ENCODE data around the gene RAI14. TPM values are rescaled to one million over a fixed set of nuclear protein-coding genes. Genes with fewer than 3 reads are reported as not detected.

RAI14 gene
- total RNA-seq, 1 experiment from 2014 or later, result 133 TPM

GRCh38 chr5:34620185-34620584 lies 35.9 kb upstream of the RAI14 start:
- CTCF ChIA-PET, result no interaction called here

GRCh38 chr5:34621277-34622097 lies 34.6 kb upstream of the RAI14 start:
- intact Hi-C loops (cut with micrococcal nuclease; ENCODE audit: unreplicated experiment), result no loop called here
- Histone ChIP-seq H2AFZ (no peak overlapping the region), H3K36me3 (ENCODE audit: low read depth) (no peaks in the 10 kb centered on the region), H3K4me1 (replicated peaks; ENCODE audit: insufficient read depth) (peaks cover 6% of the 10 kb centered on the region; the same call in 1 of the 2 replicates), H4K20me1 (ENCODE audit: insufficient read depth) (no peaks in the 10 kb centered on the region), H3K27ac (no peak overlapping the region), H3K27me3 (ENCODE audit: insufficient read depth, low read depth) (no peaks in the 10 kb centered on the region), H3K9me3 (ENCODE audit: insufficient read depth, low read depth) (no peaks in the 10 kb centered on the region), H3K4me3 (no peak overlapping the region), H3F3A (ENCODE audit: insufficient read depth, low read depth) (peaks cover 12% of the 10 kb centered on the region; the same call in 1 of the 2 replicates), H3K9me2 (ENCODE audit: insufficient read depth) (no peaks in the 10 kb centered on the region), H3K4me2 (no peak overlapping the region), H3K79me2 (ENCODE audit: low read depth) (no peaks in the 10 kb centered on the region)
- ChIA-PET POLR2A (ENCODE audit: unreplicated experiment) (no interaction called here), CTCF (no interaction called here)
- no peak for TF ChIP-seq EZH2 (IDR thresholded peaks at IDR 0.05; ENCODE audit: low read depth)
- TF ChIP-seq CTCF (conservative IDR thresholded peaks at IDR 0.05), result no peak
- BruUV-seq (replicated peaks), result no TSS peak
- no peak for DNase-seq

More at GRCh38 chr5:34620185-34620584, 35.9 kb upstream of the RAI14 start:
- intact Hi-C loops (cut with micrococcal nuclease; ENCODE audit: unreplicated experiment), result no loop called here
- no peak for DNase-seq
- H2AFZ ChIP-seq, result no peak overlapping the region
- TF ChIP-seq EZH2 (IDR thresholded peaks at IDR 0.05; ENCODE audit: low read depth) (no peak), CTCF (conservative IDR thresholded peaks at IDR 0.05) (no peak)
- H3K9me2 ChIP-seq (ENCODE audit: insufficient read depth), result no peaks in the 10 kb centered on the region
- H3K4me2 ChIP-seq, result no peak overlapping the region
- H3K4me1 ChIP-seq (replicated peaks; ENCODE audit: insufficient read depth), result no peaks in the 10 kb centered on the region
- H3K9me3 ChIP-seq (ENCODE audit: insufficient read depth, low read depth), result no peaks in the 10 kb centered on the region
- no TSS peak for BruUV-seq (replicated peaks)
- no peaks in the 10 kb centered on the region for H3K79me2 ChIP-seq (ENCODE audit: low read depth)
- H3K27me3 ChIP-seq (ENCODE audit: insufficient read depth, low read depth), result no peaks in the 10 kb centered on the region
- no peak overlapping the region for H3K27ac ChIP-seq
- no peaks in the 10 kb centered on the region for H3K36me3 ChIP-seq (ENCODE audit: low read depth)
- H4K20me1 ChIP-seq (ENCODE audit: insufficient read depth), result no peaks in the 10 kb centered on the region
- POLR2A ChIA-PET (ENCODE audit: unreplicated experiment), result no interaction called here
- H3K4me3 ChIP-seq, result no peak overlapping the region
- H3F3A ChIP-seq (ENCODE audit: insufficient read depth, low read depth), result peaks cover 12% of the 10 kb centered on the region; the same call in 1 of the 2 replicates

- Histone ChIP-seq H3K4me1 (replicated peaks; ENCODE audit: insufficient read depth) (peaks cover 7% of the 10 kb centered on the region; the same call in 1 of the 2 replicates), H3K4me2 (no peak overlapping the region), H3F3A (ENCODE audit: insufficient read depth, low read depth) (peaks cover 12% of the 10 kb centered on the region; the same call in 1 of the 2 replicates), H3K27me3 (ENCODE audit: insufficient read depth, low read depth) (no peaks in the 10 kb centered on the region), H3K4me3 (no peak overlapping the region), H4K20me1 (ENCODE audit: insufficient read depth) (no peaks in the 10 kb centered on the region), H3K36me3 (ENCODE audit: low read depth) (no peaks in the 10 kb centered on the region), H2AFZ (no peak overlapping the region), H3K79me2 (ENCODE audit: low read depth) (no peaks in the 10 kb centered on the region), H3K9me2 (ENCODE audit: insufficient read depth) (no peaks in the 10 kb centered on the region), H3K27ac (no peak overlapping the region), H3K9me3 (ENCODE audit: insufficient read depth, low read depth) (no peaks in the 10 kb centered on the region)
- intact Hi-C loops (cut with micrococcal nuclease; ENCODE audit: unreplicated experiment), result no loop called here
- TF ChIP-seq CTCF (conservative IDR thresholded peaks at IDR 0.05) (no peak), EZH2 (IDR thresholded peaks at IDR 0.05; ENCODE audit: low read depth) (no peak)
- CTCF ChIA-PET, result no interaction called here
- POLR2A ChIA-PET (ENCODE audit: unreplicated experiment), result no interaction called here
- no TSS peak for BruUV-seq (replicated peaks)
- DNase-seq, result no peak
These were observed 34.1 kb upstream of the RAI14 start for GRCh38 chr5:34622098-34622400.
